ENCODE results near the gene RASGRP4.
A peak's percentile ranks its signal among the peaks of the same experiment; 100 is the strongest.
"Not testable (repeated sequence)": the region's sequence is repeated elsewhere in the genome, so short reads cannot be mapped to it uniquely, and the experiment has no call there.

RASGRP4 gene, protein sequence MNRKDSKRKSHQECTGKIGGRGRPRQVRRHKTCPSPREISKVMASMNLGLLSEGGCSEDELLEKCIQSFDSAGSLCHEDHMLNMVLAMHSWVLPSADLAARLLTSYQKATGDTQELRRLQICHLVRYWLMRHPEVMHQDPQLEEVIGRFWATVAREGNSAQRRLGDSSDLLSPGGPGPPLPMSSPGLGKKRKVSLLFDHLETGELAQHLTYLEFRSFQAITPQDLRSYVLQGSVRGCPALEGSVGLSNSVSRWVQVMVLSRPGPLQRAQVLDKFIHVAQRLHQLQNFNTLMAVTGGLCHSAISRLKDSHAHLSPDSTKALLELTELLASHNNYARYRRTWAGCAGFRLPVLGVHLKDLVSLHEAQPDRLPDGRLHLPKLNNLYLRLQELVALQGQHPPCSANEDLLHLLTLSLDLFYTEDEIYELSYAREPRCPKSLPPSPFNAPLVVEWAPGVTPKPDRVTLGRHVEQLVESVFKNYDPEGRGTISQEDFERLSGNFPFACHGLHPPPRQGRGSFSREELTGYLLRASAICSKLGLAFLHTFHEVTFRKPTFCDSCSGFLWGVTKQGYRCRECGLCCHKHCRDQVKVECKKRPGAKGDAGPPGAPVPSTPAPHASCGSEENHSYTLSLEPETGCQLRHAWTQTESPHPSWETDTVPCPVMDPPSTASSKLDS

DNA sequence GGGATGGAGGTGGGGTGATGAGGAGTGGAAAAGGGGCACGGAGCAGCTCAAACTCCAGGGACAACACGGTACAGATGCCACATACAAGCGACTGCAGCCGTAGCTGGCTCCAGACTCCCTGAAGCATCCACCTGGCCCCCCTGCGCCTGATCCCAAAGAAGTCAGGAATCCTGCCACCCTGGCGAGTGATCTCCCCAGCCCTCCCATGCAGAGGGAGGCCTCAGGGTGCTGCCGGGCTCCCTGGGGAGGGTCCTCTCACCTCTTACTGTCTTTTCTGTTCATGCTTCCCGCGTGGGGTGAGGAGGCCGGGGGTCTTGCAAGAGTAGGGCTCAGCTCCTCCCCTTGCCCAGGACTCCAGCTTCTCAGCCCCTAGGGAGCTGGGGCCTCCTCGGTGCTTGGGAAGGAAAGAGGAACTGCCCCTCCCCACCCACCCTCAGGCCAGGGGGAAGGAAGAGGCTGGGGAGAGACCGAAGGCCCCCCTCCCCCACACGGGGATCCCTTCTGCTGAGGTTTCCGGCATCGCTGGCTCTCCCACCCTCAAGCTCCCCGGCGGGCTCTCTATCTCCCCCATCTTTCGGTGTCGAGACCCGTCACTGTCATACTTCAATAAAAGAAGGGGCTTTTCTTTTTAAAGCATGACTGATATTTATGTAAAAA lies at the start of gene RASGRP4:
RASGRP4 (minus strand) TSS at position 410 of the 657 bp plus-strand sequence; CDS start at position 282, 128 bp downstream.
- DNase-seq: peak; percentile 46 to 87

DNA sequence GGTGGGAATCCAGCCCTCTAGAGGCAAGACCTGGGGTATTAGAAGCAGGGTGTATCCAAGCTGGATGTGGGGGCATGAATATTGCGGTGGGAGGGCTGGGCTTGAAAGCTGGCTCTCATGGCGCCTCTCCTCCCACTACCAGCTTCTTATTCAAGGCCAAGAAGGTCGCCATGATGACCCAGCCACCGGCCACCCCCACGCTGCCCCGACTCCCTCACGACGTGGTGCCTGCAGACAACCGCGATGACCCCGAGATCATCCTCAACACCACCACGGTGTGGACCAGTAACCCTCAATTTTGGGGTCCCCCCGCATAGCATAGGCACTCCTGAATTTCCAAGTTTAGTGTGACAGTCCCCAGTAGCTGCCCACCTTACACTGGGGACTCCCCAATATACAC lies 49.2 kb upstream of the RASGRP4 start:
- no peak for DNase-seq

DNA sequence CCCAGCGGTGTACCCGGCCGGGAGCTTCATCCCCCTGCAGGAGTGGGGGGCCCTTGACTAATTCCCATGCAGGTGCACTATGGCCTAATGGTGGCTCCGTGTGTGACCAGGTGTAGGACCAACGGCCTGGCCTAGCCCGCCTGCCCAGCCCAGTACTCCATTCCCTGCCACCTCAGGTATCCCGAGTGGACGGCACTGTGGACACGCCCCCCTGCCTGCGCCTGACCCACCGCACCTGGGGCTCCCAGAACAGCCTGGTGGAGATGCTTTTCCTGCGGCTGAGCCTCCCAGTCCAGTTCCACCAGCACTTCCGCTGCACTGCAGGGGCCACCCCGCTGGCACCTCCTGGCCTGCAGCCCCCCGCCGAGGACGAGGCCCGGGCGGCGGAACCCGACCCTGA lies 47.2 kb upstream of the RASGRP4 start:
- DNase-seq: no peak

DNA sequence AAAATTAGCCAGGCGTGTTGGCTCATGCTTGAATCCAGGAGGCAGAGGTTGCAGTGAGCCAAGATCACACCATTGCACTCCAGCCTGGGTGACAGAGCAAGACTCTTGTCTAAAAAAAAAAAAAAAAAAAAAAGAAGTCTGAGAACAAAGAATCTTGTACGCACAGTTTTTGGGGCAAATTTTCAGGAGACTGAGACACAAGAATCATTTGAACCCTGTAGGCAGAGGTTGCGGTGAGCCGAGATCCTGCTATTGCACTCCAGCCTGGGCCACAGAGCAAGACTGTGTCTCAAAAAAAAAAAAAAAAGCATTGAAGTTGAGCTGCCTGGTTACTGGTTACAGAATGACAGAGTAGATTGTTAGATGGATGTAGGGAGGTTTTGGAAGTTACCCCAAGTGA lies 46.7 kb upstream of the RASGRP4 start:
- DNase-seq: not testable (repeated sequence)

DNA sequence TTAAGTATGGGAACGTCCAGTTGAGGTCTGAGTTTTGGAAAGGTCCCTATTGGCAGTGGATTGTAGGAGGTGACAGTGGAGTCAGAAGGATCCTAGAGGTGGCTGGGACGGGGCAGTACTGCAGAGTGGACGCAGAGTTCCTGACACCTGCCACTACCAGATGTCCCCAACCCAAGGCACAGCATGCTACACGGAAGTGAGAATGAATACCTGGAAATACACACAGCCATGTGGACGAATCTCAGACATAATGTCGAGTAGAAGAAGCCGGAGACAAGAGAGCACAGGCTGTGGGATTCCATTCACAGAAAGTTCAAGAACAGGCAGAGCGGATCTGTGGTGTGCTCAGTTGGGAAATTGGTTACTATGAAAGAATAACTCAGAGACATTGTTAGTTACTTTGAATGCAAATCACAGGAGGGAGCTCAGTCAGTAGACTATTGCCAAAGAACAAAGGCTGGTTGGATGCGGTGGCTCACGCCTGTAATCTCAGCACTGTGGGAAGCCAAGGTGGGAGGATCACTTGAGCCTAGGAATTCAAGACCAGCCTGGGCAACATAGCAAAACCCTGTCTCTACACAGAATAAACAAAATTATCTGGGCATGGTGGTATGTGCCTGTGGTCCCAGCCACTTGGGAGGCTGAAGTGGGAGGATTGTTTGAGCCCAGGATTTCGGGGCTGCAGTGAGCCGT lies 44.9 kb upstream of the RASGRP4 start:
- DNase-seq: no peak

DNA sequence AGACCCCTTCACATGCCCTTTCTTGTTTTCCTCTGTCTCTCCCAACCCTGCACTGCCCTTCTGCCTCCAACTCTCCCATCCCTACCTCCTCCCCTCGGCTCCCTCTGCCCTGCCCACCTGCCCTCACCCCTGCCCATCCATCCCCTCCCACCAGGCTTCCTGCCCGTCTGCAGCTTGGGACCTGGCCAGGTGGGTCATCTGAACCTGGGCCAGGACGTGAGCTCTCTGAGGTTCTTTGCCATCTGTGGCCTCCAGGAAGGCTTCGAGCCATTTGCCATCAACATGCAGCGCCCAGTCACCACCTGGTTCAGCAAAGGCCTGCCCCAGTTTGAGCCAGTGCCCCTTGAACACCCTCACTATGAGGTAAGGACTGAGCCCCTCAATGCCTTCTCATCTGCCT lies 43.1 kb upstream of the RASGRP4 start:
- DNase-seq: no peak

DNA sequence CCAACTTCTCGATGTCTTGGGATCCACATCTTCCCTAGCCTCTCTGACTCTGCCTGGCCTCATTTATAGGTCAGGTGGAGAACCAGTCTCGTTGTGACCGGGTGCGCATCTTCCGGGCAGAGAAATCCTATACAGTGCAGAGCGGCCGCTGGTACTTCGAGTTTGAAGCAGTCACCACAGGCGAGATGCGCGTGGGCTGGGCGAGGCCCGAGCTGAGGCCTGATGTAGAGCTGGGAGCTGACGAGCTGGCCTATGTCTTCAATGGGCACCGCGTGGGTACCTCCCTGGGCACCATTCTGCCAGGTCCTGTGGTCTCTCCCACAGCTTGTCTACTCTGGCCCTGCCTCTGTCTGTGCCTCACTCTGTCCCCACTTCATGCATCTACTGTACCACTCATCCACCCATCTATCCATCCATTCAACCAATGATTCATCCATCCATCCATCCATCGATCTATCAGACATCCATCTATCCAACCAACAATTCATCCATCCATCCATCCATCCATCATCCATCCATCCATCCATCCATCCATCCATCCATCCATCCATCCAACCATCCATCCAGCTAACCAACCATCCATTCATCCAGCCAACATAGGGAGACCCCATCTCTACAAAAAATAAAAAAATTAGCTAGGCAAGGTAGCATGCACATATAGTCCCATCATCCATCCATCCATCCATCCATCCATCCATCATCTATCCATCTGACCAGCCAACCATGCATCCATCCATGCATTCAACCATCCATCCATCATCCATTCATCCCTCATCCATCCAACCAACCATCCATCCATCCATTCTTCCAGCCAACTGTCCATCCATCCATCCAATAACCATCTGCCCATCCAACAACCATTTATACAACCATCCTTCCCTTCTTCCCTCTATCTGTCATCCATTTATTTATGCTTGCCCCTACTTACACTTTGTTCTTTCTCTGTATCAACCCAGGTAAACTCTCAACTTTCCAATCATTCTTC lies 41.8 kb upstream of the RASGRP4 start:
- no peak for DNase-seq

DNA sequence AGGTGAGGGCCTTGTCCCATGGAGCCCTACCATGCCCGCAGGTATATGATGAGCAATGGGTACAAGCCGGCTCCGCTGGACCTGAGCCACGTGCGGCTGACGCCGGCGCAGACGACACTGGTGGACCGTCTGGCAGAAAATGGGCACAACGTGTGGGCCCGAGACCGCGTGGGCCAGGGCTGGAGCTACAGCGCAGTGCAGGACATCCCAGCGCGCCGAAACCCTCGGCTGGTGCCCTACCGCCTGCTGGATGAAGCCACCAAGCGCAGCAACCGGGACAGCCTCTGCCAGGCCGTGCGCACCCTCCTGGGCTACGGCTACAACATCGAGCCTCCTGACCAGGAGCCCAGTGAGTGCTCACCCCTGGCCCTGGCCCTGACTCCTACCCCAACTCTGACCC lies 40.0 kb upstream of the RASGRP4 start:
- DNase-seq: no peak

DNA sequence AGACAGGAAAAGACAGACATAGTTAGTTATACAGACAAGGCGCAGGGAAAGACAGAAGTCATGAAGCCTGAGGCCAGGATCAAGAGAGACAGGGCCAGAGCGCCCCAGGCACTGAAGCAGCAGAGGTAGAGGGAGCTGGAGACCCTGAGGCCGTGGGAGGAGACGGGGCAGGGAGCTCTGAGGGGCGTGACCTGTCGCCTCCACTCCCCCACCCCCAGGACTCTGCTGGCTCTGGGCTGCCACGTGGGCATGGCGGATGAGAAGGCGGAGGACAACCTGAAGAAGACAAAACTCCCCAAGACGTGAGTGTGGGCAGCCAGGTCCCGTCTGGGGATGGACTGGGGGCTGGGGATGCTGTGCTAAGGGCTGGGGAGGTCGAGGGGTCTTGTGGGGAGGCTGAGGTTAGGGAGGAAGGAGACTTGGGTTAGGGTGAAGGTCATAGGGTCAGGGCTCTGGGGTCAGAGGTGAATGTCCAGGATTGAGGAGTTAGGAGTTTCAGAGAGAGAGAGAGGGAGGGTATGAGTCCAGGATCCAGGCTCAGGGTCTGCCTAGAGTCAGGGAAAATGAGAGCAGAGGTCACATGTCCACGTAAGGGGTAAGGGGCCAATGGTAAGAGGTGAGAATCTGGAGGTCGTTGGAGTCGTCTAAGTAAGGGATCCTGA lies 38.5 kb upstream of the RASGRP4 start:
- DNase-seq: no peak

DNA sequence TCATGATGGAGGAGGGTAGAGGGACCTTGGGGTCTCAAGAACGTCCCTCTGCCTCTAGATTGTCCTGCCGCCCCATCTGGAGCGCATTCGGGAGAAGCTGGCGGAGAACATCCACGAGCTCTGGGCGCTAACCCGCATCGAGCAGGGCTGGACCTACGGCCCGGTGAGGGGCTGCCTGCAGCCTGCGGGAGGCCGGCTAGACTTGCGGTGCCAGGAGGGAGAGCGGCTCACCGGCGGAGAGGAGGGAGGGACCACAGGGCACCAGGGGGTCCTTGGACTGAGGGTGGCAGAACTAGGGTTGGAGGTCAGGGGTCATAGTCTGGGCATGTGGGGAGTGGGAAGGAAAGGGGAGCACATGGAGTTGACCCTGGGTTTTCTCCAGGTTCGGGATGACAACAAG lies 37.3 kb upstream of the RASGRP4 start:
- DNase-seq: no peak

DNA sequence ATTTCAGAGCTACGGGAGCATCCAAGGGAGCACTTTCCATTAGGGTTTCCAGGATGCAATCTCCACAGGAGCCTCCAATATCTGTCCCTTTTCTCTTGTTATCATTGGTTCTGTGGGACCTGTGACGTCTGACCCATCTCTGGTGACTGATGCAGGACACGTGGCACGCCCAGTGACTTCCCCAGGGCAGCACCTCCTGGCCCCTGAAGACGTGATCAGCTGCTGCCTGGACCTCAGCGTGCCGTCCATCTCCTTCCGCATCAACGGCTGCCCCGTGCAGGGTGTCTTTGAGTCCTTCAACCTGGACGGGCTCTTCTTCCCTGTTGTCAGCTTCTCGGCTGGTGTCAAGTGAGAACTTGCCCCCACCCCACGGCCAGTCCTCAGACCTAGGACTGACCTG lies 33.0 kb upstream of the RASGRP4 start:
- no peak for DNase-seq

DNA sequence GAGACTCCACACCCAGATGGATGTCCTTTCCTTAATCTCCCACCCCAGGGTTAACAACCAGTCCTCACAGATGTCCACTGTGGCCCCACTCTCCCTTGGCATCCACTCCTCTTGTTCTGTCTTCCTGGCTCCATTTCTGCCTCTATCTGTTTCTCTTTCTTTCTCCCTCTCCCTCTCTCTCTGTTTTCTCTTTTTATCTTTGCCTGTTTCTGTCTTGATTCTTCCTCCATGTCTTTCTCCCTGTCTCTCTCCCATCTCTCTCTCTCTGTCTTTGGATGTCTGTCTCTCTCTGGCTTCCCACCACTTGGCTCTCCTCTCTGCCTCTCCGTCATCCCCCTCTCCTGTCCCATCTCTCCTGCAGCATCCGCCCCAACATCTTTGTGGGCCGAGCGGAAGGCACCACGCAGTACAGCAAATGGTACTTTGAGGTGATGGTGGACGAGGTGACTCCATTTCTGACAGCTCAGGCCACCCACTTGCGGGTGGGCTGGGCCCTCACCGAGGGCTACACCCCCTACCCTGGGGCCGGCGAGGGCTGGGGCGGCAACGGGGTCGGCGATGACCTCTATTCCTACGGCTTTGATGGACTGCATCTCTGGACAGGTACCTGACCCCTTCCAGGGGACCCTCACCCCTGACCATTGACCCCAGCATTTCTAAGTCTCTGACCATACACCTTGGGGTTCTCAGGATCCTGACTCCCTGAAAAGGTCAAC lies 31.8 kb upstream of the RASGRP4 start:
- no peak for DNase-seq

DNA sequence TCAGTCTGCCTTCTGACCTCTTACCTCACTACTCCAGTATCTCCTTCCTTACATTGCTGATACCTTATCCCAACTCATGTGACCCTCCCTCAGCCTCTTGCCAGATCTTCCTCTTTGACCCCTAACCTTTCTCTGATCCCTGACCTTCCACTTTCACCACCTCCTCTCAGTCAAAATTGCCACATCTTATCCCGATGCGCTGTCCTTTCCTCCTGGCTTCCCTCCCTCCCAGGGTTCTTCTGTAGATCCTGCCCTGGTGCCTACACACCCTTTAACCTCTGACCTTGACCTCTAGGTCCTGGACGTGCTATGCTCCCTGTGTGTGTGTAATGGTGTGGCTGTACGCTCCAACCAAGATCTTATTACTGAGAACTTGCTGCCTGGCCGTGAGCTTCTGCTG lies 31.2 kb upstream of the RASGRP4 start:
- no peak for DNase-seq

DNA sequence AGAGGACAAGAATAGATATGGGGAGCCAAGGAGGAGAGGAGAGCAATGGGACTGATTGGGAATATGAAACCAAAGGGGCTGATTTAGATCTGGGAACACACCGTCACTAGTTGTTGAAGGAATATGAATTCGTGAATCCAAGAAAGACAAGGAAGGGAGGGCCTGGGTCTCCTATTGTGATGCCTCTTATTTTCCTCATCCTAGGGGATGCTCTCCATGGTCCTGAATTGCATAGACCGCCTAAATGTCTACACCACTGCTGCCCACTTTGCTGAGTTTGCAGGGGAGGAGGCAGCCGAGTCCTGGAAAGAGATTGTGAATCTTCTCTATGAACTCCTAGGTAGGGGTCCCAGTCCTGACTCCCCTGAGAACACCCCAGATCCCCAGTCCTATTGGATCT lies 29.0 kb upstream of the RASGRP4 start:
- no peak for DNase-seq

DNA sequence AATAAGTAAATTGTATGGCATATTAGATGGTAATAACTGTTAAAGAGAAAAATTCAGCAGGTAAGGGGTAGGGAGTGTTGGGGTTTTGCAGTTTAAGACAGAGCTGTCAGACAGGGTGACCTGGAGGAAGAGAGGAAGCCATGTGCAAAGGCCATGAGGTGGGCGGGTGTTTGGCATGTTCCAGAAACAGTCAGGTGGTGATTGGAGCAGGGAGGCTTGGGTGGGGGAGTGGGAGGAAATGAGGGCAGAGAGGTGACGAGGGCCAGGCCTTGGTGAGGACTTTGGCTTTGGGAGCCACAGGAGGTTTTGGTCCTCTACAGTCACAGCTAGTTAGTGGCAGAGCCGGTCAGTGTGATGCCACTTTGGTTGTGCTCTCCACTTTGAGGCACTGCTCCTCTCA lies 27.6 kb upstream of the RASGRP4 start:
- no peak for DNase-seq

DNA sequence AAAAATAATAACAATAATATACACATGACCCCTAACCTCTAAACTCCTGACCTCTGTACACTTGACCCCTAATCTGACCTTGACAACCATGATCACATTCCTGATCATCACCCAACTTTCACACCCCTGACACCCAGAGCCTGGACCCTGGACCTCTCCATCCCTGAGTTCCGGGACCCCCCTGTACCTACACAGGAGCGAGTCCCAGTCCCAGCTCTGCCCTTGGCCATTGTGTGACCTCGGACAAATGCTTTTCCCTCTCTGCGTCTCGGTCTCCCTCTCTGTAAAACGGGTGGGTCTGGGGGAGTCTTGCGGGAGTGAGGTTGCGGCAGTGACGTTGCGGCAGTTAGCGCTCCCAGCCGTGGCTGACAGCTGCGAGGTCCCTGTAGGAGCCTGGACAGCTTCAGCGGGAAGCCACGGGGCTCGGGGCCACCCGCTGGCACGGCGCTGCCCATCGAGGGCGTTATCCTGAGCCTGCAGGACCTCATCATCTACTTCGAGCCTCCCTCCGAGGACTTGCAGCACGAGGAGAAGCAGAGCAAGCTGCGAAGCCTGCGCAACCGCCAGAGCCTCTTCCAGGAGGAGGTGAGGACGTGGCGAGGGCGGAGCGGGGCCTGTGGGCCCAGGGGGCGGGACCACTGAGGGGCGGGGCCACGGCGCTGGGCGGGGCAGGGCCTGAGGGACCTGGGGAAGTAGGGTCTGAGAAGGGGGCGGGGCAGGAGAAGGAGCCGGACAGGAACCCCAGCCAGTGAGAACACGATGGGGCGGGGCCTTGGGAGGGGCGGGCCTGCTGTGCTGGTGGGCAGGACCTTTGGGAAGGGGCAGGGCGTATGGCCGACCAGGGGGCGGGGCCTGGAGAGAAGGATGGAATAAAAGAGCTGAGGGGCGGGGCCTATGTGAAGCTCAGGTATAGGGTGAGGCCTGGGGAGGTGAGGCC lies 26.7 kb upstream of the RASGRP4 start:
- no peak for DNase-seq

DNA sequence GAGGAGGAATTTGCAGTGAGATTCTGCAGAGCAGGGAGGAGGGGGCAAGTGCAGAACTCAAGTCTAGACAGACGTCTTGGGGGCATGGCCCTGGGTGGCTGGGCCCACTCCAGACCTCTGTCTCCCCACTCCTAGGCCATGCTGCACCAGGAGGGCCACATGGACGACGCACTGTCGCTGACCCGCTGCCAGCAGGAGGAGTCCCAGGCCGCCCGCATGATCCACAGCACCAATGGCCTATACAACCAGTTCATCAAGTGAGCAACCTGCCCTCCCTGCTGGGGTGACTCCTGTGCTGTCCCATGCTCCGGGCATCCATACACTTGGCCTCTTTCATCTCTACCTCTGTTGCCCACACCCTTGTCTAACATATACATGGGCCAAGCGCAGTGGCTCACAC lies 25.6 kb upstream of the RASGRP4 start:
- no peak for DNase-seq

DNA sequence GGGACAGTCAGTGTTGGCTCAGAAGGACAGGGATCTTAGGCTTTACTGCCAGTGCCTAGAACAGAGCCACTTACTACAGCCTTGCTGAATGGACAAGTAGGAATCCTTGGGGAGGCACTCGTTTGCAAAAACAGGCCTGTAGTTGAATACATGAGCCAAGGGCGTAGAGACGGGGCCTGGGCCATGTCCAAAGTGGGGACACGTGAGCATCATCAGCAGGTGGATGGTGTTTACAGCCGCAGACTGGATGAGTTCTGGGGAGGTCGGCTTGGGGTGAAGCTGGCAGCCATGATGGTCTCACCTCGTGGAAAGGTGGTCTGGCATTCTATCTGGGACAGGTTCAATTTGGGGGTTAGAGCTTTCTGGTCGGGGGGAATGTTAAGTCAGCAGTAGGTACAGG lies 25.0 kb upstream of the RASGRP4 start:
- no peak for DNase-seq

DNA sequence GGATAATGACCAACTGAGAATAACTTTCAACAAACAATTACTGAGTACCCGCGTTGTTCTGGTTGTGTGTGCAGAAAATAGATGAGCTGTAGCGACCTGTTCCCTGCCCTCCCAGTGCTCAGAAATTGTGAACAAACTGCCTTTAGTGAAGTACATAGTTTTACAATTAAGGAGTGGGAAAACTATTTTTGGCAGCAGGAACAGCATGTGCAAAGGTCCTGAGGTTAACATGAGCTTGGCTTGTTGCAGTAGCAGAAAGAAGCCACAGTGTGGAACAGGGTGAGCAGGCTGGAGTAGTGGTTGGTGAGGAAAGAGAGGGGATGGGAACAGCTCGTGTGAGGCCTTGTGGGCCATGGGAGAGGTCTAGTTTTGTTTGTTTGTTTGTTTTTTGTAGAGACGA lies 23.5 kb upstream of the RASGRP4 start:
- no peak for DNase-seq

DNA sequence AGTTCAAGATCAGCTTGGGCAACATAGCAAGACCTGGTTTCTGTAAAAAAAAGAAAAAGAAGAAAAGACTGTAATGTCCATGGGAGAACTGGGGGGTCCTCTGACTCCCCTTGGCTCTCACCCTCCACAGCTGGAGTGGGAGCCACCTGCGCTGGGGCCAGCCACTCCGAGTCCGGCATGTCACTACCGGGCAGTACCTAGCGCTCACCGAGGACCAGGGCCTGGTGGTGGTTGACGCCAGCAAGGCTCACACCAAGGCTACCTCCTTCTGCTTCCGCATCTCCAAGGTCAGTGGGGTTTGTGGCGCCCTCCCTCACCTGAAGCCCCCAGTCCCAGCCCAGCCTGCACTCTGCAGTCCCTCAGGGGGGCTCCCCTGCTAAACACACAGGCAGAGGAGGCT lies 22.2 kb upstream of the RASGRP4 start:
- DNase-seq: no peak

Measured in bone marrow (tissue), 2 donors.